ENCODE results near the gene MAGEB1.

The MAGEB1 gene
- total RNA-seq, result 0 to 0.80 (median 0) reads per million in 18 experiments

- DNase-seq, result no peak
Measured at GRCh38 chrX:30246769-30247489, at the start of gene MAGEB1. MAGEB1 (plus strand) TSS chrX:30247146; CDS start chrX:30250494, 3,348 bp downstream.

DNA sequence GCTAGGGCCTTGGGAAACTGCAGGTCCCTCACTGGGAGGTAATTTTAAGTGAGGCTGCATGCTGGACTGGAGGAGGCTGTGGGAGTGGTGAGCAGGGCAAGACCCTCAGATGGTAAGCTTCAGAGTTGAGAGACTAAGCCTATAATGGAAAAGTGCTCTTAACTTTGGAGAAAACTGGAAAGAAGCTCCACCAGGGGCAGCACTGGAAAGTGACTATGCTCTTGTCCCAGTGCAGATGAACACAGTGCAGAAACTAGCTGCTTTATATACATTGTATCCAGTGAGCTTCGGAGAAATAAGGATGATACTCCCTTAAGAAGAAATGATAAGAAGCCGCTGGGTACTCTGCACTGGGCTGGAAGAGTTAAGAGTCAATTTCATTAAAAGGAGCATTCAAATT is 34.8 kb upstream of the MAGEB1 start:
- no peak for DNase-seq

- no peak for DNase-seq
Measured at GRCh38 chrX:30215357-30215843, 31.5 kb upstream of the MAGEB1 start, which contains the start of gene MAGEB2. MAGEB2 (plus strand) TSS chrX:30215563; CDS start chrX:30218581, 3,018 bp downstream.

- no peak for DNase-seq
Measured at GRCh38 chrX:30217465-30217864, 29.5 kb upstream of the MAGEB1 start.

DNA sequence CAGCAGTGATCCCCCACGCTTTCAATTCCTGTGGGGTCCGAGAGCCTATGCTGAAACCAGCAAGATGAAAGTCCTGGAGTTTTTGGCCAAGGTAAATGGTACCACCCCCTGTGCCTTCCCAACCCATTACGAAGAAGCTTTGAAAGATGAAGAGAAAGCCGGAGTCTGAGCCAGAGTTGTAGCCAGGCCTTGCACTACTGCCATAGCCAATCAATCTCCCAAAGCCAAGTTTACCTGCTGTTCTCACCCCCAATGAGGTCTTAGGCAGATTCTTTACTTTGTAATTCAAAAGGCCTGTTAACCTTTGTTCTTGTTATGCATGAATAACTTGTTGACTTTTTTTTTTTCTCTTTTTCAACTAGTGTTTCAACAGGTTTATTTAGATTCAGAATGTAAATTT is 27.6 kb upstream of the MAGEB1 start:
- DNase-seq, result no peak

DNA sequence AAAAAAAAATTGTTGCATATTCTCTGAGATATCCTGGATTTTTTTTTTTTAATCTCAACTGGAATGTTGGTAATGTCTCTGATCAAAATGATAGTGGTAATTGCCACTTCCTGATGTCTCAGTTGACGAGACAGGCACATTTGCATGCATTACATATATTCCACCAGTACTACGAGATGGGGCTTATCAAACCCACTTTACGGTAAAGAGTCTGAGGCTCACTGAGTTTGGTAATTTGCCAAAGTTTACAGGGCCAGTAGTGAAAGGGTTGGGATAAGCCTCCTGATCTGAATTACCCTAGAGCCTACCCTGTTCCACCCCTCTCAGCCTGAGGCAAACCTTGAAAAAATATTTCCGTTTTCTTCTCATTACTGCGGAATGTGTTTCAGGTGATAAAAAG is 26.3 kb upstream of the MAGEB1 start:
- DNase-seq, result no peak

DNA sequence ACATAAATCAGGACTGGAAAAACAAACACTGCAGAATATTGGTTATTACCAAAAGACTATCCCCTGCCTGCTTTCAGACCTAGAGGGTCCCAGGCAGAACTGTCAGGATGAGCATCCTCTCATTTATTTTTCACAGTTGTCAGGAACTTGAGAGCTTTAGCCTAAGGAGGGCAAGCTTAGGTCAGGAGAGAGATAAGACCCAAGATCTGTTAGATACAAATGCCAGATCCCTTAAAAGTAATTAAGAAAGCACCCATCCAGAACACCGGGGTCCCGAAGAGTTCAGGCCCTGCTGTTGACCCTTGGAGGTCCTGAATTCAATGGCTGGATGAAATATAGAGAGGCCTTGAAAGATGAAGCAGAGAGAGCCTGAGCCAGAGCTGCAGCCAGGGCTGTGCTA is 22.4 kb upstream of the MAGEB1 start:
- no peak for DNase-seq

- no peak for DNase-seq
Measured at GRCh38 chrX:30228526-30228925, 18.4 kb upstream of the MAGEB1 start.

GRCh38 chrX:30230395-30230794 is 16.6 kb upstream of the MAGEB1 start, which contains the start of gene MAGEB3:
MAGEB3 (plus strand) TSS chrX:30230657; CDS start chrX:30235925, 5,268 bp downstream.
- no peak for DNase-seq

- no peak for DNase-seq
Measured at GRCh38 chrX:30241724-30242415, 5.1 kb upstream of the MAGEB1 start, which contains the start of gene MAGEB4. MAGEB4 (plus strand) TSS chrX:30242000; CDS start chrX:30242136, 136 bp downstream.

DNA sequence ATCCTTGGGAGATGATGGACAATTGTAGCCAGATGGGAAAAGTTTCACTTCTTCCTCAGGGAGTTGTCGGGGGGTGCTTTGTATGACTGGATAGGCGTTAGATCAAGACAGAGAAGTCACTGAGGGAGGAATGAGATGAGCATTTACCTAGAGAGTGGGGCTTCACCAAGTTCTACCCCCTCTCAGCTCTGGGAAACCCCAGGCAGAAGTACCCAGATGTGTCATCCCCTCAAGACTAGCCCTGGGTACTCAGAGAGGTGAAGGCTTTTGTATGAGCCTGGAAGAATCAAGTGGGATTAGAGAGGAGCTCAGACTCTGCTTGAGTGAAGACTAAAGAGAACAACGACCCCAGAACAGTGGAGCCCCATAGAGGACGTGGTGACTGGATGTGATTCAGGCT is 1.9 kb downstream of the MAGEB1 start:
- no peak for DNase-seq

- DNase-seq, result no peak
Measured at GRCh38 chrX:30253257-30253656, 6.3 kb downstream of the MAGEB1 start.

- DNase-seq, result no peak
Measured at GRCh38 chrX:30259927-30260326, 13.0 kb downstream of the MAGEB1 start.

DNA sequence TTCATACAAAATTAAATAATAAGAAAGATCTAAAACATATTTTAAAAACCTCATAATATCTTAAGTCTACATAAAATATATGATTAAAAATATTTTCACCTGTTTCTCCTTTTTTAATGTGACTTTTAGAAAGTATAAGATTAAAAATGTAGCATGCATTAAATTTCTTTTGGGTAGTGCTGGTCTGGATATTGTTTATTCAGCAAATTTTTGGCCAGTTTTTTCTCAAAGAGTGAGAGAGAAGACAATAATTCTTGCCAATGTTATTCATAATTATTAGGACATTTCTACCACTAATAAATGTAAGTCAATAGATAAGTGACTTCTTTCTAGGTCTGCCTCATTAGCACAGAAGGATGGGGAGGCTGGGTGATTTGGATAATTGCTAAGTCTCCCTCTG is 14.1 kb downstream of the MAGEB1 start:
- no peak for DNase-seq

DNA sequence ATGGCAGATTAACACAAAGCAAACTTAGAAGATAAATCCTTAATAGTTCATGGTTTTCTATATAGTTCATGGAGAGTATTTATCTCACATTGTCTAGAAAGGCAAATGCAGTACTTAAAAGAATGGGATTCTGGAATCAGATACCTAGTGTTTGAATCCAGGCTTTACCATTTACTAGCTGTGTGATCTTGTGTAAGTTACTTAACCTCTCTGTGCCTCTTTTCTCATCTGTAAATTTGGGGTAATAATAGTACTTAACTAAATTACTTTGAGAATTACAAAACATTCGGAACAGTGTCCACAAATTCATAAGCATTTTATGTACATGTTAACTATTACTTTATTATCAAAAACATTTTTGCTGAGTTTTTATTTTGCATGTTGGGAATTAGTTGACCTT is 15.8 kb downstream of the MAGEB1 start:
- DNase-seq, result no peak

DNA sequence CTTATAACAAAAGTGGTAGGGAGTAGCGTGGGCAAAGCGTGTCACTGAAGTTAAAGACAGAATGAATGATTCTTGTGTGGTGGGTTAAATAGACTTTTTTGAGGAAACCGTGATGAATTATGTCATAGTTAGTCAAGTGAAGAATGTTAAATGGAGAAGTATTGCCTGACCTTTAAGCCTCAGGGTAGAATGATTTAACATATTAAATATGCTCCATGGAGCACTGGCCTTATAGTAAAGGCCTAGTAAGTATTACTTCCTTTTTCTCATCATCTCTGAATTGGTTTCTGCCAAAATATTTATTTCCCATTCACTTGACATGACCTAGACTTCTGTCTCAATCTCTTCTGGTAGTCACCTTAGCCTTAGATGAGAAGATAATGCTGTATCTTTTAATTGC is 23.7 kb downstream of the MAGEB1 start:
- DNase-seq, result no peak

GRCh38 chrX:30275498-30275897 is 28.6 kb downstream of the MAGEB1 start:
- no peak for DNase-seq

- peak; percentile 11 to 58 for DNase-seq
Measured at GRCh38 chrX:30278365-30278764, 31.4 kb downstream of the MAGEB1 start.

- DNase-seq, result no peak
Measured at GRCh38 chrX:30280428-30280827, 33.5 kb downstream of the MAGEB1 start.

DNA sequence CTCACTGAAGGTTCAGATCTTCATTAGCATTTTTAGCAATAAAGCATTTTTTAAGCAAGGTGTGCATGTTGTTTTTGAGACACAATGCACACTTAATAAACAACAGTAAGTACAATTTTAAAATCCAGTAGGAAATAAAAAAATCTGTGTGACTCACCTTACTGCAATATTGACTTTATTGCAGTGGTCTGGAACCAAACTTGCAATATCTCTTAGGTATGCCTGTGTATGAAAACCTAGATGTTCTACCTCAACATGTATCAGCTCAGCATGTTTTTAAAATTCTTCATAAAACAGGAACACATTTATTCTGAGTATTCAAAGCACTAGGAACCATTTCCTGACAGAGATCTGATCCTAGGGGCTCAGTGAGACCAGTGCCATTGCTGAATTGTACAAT is 35.6 kb downstream of the MAGEB1 start:
- no peak for DNase-seq

- peak; percentile 32 to 43 for DNase-seq
Measured at GRCh38 chrX:30283456-30284200, 36.7 kb downstream of the MAGEB1 start.

GRCh38 chrX:30296408-30297254 is 49.7 kb downstream of the MAGEB1 start:
- DNase-seq, result no peak

Data from inflammatory macrophage (primary cell).